Measurements from ENCODE around the gene ARFGAP1.

DNA sequence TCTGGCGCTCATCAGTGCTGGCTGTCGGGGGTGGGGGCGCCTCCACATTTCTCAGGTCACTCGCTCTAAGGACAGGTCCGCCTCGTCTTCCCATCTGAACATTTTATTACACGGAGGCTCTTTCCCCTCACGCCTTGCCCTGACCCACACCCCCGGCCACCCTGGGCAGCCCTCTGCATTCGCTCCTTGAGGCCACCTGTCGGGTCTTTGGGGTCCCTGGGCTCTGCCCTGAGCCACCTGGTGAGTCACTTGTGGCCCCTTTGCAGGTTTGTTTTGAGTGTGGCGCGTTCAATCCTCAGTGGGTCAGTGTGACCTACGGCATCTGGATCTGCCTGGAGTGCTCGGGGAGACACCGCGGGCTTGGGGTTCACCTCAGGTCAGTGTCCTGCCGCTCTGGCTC, 3.2 kb downstream of the ARFGAP1 start:
- TF ChIP-seq CTCF (conservative IDR thresholded peaks at IDR 0.05; ENCODE audit: low read depth in 2 of 2): no peak
- no peak for TF ChIP-seq EZH2 (IDR thresholded peaks at IDR 0.05; ENCODE audit: low read depth, unreplicated experiment)
- TF ChIP-seq POLR2AphosphoS5 (IDR thresholded peaks at IDR 0.05; ENCODE audit: low read depth): no peak
- TF ChIP-seq STAT1 (IDR thresholded peaks at IDR 0.05; ENCODE audit: unreplicated experiment): no peak
